Activated naive CD8-positive, alpha-beta T cell treated with anti-CD3 and anti-CD28 coated beads, Interleukin-2, amount 10 ng/mL, durations not matched to agents 7 days and 5 days (primary cell): ENCODE results near the gene EPHB2. TPM values are rescaled to one million over a fixed set of nuclear protein-coding genes. Genes with fewer than 3 reads are reported as not detected.
"Not testable (repeated sequence)": the region's sequence is repeated elsewhere in the genome, so short reads cannot be mapped to it uniquely, and the experiment has no call there.

Experiments
- ATAC-seq: fragments of 150-1000 bp; cut with Tn5 transposase; one replicate; pipeline ENCODE4 v1.10.0; 2021; ENCODE audit warnings: low read depth, moderate library complexity
- POLR2A ChIA-PET: fragments of 350-600 bp; sonication (Branson Sonifier 250); formaldehyde crosslinking; loops from one replicate; lab custom pipeline; 2021; ENCODE audit warnings: antibody characterized with exemption; lab: Charles Lee
- DNase-seq: peaks from one replicate; pipeline ENCODE4 v3.0.0; 2021
- H3K27ac Mint-ChIP-seq: one replicate; pipeline ENCODE4 v1.8.0; 2022; ENCODE audit warnings: mild to moderate bottlenecking, mixed read lengths
- H3K27me3 Mint-ChIP-seq: one replicate; pipeline ENCODE4 v1.8.0; 2022; ENCODE audit warnings: mild to moderate bottlenecking, moderate library complexity, mixed read lengths
- H3K36me3 Mint-ChIP-seq: one replicate; pipeline ENCODE4 v1.8.0; 2021; ENCODE audit warnings: mild to moderate bottlenecking, mixed read lengths
- H3K4me1 Mint-ChIP-seq: one replicate; pipeline ENCODE4 v1.8.0; 2021; ENCODE audit warnings: mixed read lengths
- H3K4me3 Mint-ChIP-seq: one replicate; pipeline ENCODE4 v1.8.0; 2022; ENCODE audit warnings: mild to moderate bottlenecking, moderate library complexity, mixed read lengths
- H3K9me3 Mint-ChIP-seq: one replicate; pipeline ENCODE4 v1.8.0; 2021; ENCODE audit warnings: mixed read lengths
- total RNA-seq, 2 experiments: library from RNA; stranded (reverse); gene quantifications; one replicate each; pipeline ENCODE4 v1.2.3, GENCODE V29; 2021

The EPHB2 gene
- total RNA-seq, 2 experiments from 2014 or later = 0.25 to 0.26 TPM

- Mint-ChIP-seq H3K4me3 (no peak overlapping the region), H3K27ac (no peak overlapping the region), H3K36me3 (no peaks in the 10 kb centered on the region), H3K4me1 (peaks cover 2% of the 10 kb centered on the region), H3K27me3 (peaks cover 11% of the 10 kb centered on the region), H3K9me3 (no peaks in the 10 kb centered on the region)
- no peak for DNase-seq
- POLR2A ChIA-PET = no interaction called here
- ATAC-seq = no peak
Measured at GRCh38 chr1:22826604-22827580, 116.3 kb downstream of the EPHB2 start.

GRCh38 chr1:22827666-22828483 is 117.2 kb downstream of the EPHB2 start:
- Mint-ChIP-seq H3K4me3 (no peak overlapping the region), H3K36me3 (no peaks in the 10 kb centered on the region), H3K27ac (no peak overlapping the region), H3K4me1 (peaks cover 2% of the 10 kb centered on the region), H3K27me3 (peaks cover 11% of the 10 kb centered on the region), H3K9me3 (no peaks in the 10 kb centered on the region)
- ATAC-seq (no peak), DNase-seq (no peak)
- POLR2A ChIA-PET = no interaction called here

GRCh38 chr1:22828484-22829308 is 118.1 kb downstream of the EPHB2 start:
- no peak for DNase-seq
- ATAC-seq = no peak
- H3K27ac Mint-ChIP-seq = no peak overlapping the region
- no peaks in the 10 kb centered on the region for H3K9me3 Mint-ChIP-seq
- peaks cover 10% of the 10 kb centered on the region for H3K27me3 Mint-ChIP-seq
- peaks cover 2% of the 10 kb centered on the region for H3K4me1 Mint-ChIP-seq
- no peaks in the 10 kb centered on the region for H3K36me3 Mint-ChIP-seq
- POLR2A ChIA-PET = no interaction called here
- H3K4me3 Mint-ChIP-seq = no peak overlapping the region

- peaks cover 2% of the 10 kb centered on the region for H3K4me1 Mint-ChIP-seq
- no peaks in the 10 kb centered on the region for H3K36me3 Mint-ChIP-seq
Measured at GRCh38 chr1:22829309-22829989, 118.8 kb downstream of the EPHB2 start.

GRCh38 chr1:22830041-22830566 is 119.5 kb downstream of the EPHB2 start:
- POLR2A ChIA-PET = no interaction called here
- H3K27me3 Mint-ChIP-seq = peaks cover 6% of the 10 kb centered on the region
- H3K36me3 Mint-ChIP-seq = no peaks in the 10 kb centered on the region
- no peaks in the 10 kb centered on the region for H3K9me3 Mint-ChIP-seq
- no peak overlapping the region for H3K4me3 Mint-ChIP-seq
- DNase-seq (no peak), ATAC-seq (no peak)
- H3K4me1 Mint-ChIP-seq = peaks cover 2% of the 10 kb centered on the region
- no peak overlapping the region for H3K27ac Mint-ChIP-seq

More at GRCh38 chr1:22829309-22829989, 118.8 kb downstream of the EPHB2 start:
- no peak overlapping the region for H3K4me3 Mint-ChIP-seq
- ATAC-seq = no peak
- POLR2A ChIA-PET = no interaction called here
- H3K27me3 Mint-ChIP-seq = peaks cover 6% of the 10 kb centered on the region
- DNase-seq = no peak
- no peak overlapping the region for H3K27ac Mint-ChIP-seq
- no peaks in the 10 kb centered on the region for H3K9me3 Mint-ChIP-seq

GRCh38 chr1:22830757-22831340 is 120.2 kb downstream of the EPHB2 start:
- Mint-ChIP-seq H3K36me3 (no peaks in the 10 kb centered on the region), H3K27me3 (peaks cover 6% of the 10 kb centered on the region), H3K9me3 (no peaks in the 10 kb centered on the region), H3K4me3 (no peak overlapping the region), H3K27ac (no peak overlapping the region), H3K4me1 (peaks cover 2% of the 10 kb centered on the region)
- POLR2A ChIA-PET = no interaction called here
- DNase-seq (no peak), ATAC-seq (no peak)

GRCh38 chr1:22831729-22832413 is 121.2 kb downstream of the EPHB2 start:
- ATAC-seq (no peak), DNase-seq (no peak)
- Mint-ChIP-seq H3K36me3 (no peaks in the 10 kb centered on the region), H3K9me3 (no peaks in the 10 kb centered on the region), H3K4me3 (no peak overlapping the region), H3K27me3 (peaks cover 5% of the 10 kb centered on the region), H3K27ac (no peak overlapping the region), H3K4me1 (peaks cover 2% of the 10 kb centered on the region)
- POLR2A ChIA-PET = no interaction called here

GRCh38 chr1:22832414-22832786 is 121.8 kb downstream of the EPHB2 start:
- H3K27ac Mint-ChIP-seq = no peak overlapping the region
- ATAC-seq (no peak), DNase-seq (no peak)
- H3K36me3 Mint-ChIP-seq = no peaks in the 10 kb centered on the region
- no peaks in the 10 kb centered on the region for H3K9me3 Mint-ChIP-seq
- no peak overlapping the region for H3K4me3 Mint-ChIP-seq
- POLR2A ChIA-PET = no interaction called here
- H3K27me3 Mint-ChIP-seq = peaks cover 3% of the 10 kb centered on the region
- H3K4me1 Mint-ChIP-seq = peaks cover 2% of the 10 kb centered on the region

GRCh38 chr1:22833699-22834098 is 123.1 kb downstream of the EPHB2 start:
- Mint-ChIP-seq H3K36me3 (no peaks in the 10 kb centered on the region), H3K27ac (no peak overlapping the region), H3K4me1 (peaks cover 2% of the 10 kb centered on the region), H3K9me3 (no peaks in the 10 kb centered on the region), H3K4me3 (no peak overlapping the region), H3K27me3 (peaks cover 3% of the 10 kb centered on the region)
- ATAC-seq (no peak), DNase-seq (no peak)
- POLR2A ChIA-PET = no interaction called here

GRCh38 chr1:22834420-22834819 is 123.8 kb downstream of the EPHB2 start:
- not testable (repeated sequence) for ATAC-seq, H3K36me3 Mint-ChIP-seq

GRCh38 chr1:22835636-22836319 is 125.1 kb downstream of the EPHB2 start:
- Mint-ChIP-seq H3K4me3 (no peak overlapping the region), H3K4me1 (peaks cover under 1% of the 10 kb centered on the region), H3K36me3 (no peaks in the 10 kb centered on the region), H3K9me3 (no peaks in the 10 kb centered on the region), H3K27ac (no peak overlapping the region), H3K27me3 (peaks cover 3% of the 10 kb centered on the region)
- ATAC-seq (no peak), DNase-seq (no peak)
- POLR2A ChIA-PET = no interaction called here

More at GRCh38 chr1:22834420-22834819, 123.8 kb downstream of the EPHB2 start:
- H3K9me3 Mint-ChIP-seq, DNase-seq, H3K27me3 Mint-ChIP-seq, H3K4me3 Mint-ChIP-seq, H3K4me1 Mint-ChIP-seq, POLR2A ChIA-PET, H3K27ac Mint-ChIP-seq: not testable (repeated sequence)
